Measurements from ENCODE around the gene ACTR2.

Gene ACTR2

DNA sequence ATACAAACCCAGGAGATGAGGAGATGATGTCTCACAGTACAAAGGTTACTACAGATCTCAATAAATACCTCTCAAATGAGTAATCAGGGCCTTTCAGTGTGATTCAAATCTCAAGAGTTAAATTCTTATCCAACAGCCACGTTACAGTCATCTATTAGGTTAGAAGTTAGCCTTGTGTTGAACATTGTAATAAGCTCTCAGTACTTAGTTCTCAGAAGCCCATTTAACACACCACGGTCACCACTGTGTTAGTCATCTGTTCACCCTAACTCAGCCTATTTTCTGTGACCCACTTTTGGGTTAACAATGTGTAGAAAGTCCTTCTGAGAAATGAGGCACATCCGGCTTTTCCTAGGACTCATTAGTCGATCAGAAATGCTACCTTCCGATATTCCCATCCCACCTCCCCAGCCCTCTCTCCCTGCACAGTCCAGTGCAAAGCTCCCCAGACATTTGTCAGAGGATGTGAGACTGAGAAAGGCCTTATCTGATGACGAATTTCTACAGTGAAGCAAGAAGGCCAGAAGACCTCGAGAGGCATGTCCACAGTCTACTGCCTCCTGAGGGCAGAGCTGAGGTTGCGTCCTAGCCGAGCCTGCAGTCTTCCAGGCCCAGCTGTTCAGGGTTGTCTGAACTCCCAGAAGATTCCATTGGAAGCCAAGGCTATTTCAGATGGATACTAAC lies 92.6 kb downstream of the ACTR2 start:
- no peak overlapping the region for H3K4me3 Mint-ChIP-seq
- peaks cover 1% of the 10 kb centered on the region for H3K36me3 Mint-ChIP-seq (ENCODE audit: low read depth)
- peak overlapping the region; percentile 9 for H3K27ac Mint-ChIP-seq
- H3K27me3 Mint-ChIP-seq (ENCODE audit: low read depth) = no peaks in the 10 kb centered on the region
- peaks cover 6% of the 10 kb centered on the region for H3K4me1 Mint-ChIP-seq (ENCODE audit: low read depth)
- no peaks in the 10 kb centered on the region for H3K9me3 Mint-ChIP-seq
